OCI-LY7 (cell line): ENCODE results near the gene RAB6B.

Source experiments
- EZH2phosphoT487 ChIP-seq: fragments of 200-600 bp; sonication (generic); IDR thresholded peaks from 2 replicates; pipeline ENCODE4 v1.6.1; 2018; ENCODE audit warnings: low read depth, borderline replicate concordance, mild to moderate bottlenecking, mixed run types, antibody characterized with exemption, low read length, moderate library complexity, mixed read lengths
- TF ChIP-seq, protein P1 (sequence below): fragments of 200-600 bp; sonication (generic); conservative IDR thresholded peaks from 2 replicates; pipeline ENCODE4 v1.5.1; 2014; ENCODE audit warnings: mild to moderate bottlenecking, antibody characterized with exemption, low read length, moderate library complexity, mixed read lengths

DNA sequence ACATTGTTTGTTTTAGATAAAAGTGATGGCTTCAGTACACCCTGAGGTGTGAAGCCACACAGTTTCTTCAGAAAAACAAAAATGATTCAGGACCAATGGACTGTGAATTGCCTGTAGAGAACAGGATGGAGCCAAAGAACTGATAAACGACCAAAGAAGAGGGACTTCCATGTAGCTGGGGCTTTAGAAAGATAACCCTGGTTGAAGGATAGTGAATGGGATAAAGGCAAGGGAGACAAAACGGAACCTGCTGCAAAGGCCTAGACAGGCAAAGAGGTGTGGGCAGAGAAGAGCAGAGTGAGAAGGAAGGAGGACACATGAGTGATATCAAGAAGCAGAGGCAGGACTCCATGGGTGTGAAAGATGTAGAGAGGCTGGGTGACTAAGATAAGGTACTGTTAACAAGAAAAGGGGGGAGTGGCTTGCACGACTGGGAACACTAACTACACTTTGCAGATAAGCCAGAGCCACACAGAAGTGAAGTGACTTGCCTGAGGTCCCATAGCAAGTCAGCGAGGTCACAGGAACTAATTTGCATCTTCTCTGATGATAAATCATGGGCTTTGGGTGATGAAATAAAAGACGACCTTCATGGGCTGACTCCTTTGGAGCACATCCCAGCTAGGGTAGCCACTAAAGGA lies 44.3 kb downstream of the RAB6B start:
- TF ChIP-seq, protein P1, sequence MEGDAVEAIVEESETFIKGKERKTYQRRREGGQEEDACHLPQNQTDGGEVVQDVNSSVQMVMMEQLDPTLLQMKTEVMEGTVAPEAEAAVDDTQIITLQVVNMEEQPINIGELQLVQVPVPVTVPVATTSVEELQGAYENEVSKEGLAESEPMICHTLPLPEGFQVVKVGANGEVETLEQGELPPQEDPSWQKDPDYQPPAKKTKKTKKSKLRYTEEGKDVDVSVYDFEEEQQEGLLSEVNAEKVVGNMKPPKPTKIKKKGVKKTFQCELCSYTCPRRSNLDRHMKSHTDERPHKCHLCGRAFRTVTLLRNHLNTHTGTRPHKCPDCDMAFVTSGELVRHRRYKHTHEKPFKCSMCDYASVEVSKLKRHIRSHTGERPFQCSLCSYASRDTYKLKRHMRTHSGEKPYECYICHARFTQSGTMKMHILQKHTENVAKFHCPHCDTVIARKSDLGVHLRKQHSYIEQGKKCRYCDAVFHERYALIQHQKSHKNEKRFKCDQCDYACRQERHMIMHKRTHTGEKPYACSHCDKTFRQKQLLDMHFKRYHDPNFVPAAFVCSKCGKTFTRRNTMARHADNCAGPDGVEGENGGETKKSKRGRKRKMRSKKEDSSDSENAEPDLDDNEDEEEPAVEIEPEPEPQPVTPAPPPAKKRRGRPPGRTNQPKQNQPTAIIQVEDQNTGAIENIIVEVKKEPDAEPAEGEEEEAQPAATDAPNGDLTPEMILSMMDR = no peak
- no peak for TF ChIP-seq EZH2phosphoT487
